Measurements from ENCODE around the gene ENPP7.
A peak's percentile ranks its signal among the peaks of the same experiment; 100 is the strongest.

- no peak for TF ChIP-seq REST (IDR thresholded peaks at IDR 0.05; ENCODE audit: low read depth)
- peak; percentile 83 for TF ChIP-seq NFIC (IDR thresholded peaks at IDR 0.05)
- no peak for TF ChIP-seq TEAD4 (IDR thresholded peaks at IDR 0.05)
- 0 out of 2 replicates have a peak, but pooled peaks have one; percentile 4 for TF ChIP-seq EP300 (IDR thresholded peaks at IDR 0.05; ENCODE audit: borderline replicate concordance)
- peak; percentile 89 for TF ChIP-seq ZBTB7A (IDR thresholded peaks at IDR 0.05; ENCODE audit: low read depth)
These were observed 47.9 kb downstream of the ENPP7 start for GRCh38 chr17:79778504-79779083.

Measured in Ishikawa (cell line).